HG03280 (cell line): ENCODE data around the gene CNPY3.

Experiments used
- ATAC-seq: cut with Tn5 transposase; IDR thresholded peaks from one replicate; pipeline ENCODE4 v1.9.1; 2021; ENCODE audit warnings: mild to moderate bottlenecking, moderate library complexity; ENCODE audit not compliant: unreplicated experiment

CNPY3 gene

DNA sequence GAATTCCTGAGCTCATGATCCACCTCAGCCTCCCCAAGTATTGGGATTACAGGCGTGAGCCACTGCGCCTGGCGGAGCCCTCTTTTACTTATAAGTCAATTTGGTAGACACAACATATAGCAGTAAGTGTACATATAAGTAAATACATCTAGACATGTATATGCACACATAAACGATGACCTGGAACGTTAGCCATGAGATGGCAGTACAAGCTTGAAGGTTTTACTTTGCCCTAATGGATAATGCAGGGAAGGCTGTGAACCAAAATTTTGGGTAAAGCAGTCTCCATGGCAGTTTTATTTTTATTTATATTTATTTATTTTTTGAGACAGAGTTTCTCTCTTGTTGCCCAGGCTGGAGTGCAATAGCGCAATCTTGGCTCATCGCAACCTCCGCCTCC, 28.8 kb downstream of the CNPY3 start:
- no peak for ATAC-seq

DNA sequence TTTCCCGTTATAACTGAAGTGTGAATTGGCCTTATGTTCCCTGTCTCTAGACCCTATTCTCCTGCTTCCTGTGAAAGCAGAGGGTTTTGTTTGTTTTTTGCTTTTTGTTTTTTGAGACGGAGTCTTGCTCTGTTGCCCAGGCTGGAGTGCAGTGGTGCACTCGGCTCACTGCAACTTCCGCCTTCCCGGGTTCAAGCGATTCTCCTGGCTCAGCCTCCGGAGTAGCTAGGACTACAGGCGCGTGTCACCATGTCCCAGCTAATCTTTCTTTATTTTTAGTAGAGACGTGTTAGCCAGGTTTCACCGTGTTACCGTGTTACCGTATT, 30.6 kb downstream of the CNPY3 start:
- ATAC-seq = no peak

DNA sequence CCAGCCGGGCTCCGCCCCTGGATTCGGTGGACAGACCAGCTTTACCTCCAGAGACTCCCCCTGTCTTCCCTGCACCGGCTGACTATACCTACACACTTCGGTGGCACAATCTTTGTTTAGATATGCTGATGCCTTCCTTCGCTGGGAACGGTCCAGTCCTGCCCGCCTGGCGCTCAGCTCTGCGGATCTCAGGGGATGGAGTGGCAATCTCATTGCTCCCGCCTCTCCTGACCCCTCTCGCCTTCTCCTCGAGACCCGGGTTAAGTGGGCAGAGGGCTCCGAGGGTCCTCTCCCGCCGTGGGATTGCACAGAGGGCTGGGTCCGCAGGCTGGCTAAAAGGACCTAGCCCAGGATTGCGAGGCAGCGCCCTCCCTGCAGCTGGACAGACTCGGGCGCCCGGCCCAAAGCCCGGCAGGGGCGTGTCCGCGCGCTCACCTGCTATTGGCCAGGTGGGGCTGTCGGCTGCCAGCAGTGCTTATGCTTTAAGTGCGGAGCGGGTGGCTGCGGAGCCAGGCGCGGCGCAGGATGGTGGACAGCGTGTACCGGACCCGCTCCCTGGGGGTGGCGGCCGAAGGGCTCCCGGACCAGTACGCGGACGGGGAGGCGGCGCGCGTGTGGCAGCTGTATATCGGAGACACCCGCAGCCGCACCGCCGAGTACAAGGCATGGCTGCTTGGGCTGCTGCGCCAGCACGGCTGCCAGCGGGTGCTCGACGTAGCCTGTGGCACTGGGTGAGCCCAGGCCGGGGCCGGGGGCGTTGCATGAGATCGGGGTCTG, 31.2 kb downstream of the CNPY3 start, which contains the start of gene GNMT:
Gene GNMT, plus strand, starts transcription at position 512 of the 777 bp plus-strand sequence. Its CDS starts 14 bp downstream, at position 526.
- no peak for ATAC-seq

DNA sequence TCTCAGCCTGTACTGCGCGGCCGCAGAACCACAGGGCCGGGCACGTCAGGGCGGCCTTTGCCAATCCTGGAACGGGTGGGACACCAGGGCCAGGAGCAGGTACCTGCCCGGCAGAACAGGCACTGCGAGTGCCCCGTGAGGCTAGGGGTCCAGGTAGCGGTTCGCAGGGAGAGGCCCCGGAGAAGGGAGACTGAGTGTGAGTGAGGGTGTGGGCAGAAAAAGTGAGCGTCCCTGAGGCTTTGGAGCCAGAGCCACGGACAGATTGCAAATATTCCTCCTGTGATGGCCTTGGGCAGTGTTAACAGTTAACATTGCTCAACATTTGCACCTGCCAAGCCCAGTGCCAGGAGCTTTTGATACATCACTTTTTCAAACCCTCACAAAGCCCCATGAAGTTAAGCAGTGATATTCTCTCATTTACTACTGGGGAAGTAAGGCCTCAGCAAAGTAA, 31.8 kb downstream of the CNPY3 start:
- ATAC-seq = no peak

DNA sequence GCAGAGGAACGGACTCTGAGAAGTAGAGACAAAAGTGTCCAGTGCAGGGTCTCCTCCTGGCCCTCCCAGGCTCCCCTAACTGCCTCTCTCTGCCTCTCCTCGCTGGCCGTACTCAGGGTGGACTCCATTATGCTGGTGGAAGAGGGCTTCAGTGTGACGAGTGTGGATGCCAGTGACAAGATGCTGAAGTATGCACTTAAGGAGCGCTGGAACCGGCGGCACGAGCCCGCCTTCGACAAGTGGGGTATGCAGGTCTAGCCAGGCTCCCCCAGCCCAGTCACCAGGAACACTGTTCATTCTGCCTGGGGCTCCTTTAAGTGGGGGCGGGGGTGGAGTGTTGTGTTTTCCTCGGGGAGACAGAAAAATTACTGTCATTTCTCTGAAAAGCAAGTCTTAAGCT, 32.8 kb downstream of the CNPY3 start:
- ATAC-seq = no peak

DNA sequence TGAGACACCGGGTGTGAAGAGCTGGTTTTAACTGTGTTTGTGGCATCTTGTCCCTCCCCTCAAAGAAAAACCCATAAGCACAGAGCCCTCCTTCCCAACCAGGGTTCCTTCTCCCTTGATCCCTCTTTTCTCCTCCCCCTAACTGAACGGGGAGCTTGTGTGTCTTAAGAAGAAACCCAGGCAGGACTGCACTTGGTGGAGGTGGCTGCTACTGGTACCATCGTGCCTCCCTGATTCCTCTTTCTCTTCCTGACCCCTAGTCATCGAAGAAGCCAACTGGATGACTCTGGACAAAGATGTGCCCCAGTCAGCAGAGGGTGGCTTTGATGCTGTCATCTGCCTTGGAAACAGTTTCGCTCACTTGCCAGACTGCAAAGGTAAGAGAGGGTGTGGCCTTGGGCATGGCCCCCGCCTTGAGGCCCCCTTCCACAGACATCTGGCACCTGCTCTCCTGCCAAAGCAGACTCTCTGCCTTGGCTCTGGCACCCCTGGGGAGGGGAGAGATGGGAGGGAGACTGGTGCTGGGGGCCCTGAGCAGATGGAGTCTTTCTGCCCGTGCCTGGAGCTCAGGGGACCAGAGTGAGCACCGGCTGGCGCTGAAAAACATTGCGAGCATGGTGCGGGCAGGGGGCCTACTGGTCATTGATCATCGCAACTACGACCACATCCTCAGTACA, 33.4 kb downstream of the CNPY3 start:
- ATAC-seq = no peak

DNA sequence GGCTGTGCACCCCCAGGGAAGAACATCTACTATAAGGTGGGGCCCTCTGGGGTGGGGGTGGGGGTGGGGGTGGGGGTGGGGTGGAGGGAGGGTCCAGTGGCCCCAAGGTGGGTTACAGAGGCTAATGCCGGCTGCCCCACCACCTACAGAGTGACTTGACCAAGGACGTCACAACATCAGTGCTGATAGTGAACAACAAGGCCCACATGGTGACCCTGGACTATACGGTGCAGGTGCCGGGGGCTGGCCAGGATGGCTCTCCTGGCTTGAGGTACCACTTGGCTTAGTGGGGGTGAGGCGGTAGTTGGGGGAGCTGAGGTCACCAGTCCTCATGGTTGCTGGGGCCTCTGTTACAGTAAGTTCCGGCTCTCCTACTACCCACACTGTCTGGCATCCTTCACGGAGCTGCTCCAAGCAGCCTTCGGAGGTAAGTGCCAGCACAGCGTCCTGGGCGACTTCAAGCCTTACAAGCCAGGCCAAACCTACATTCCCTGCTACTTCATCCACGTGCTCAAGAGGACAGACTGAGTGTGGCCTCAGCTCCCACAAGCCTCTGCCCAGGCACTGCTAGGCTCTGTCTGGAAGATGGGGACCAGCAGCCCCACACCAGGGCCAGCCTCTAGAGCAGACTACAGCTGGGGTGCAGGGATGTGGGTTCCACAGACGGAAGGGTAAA, 34.0 kb downstream of the CNPY3 start:
- no peak for ATAC-seq

DNA sequence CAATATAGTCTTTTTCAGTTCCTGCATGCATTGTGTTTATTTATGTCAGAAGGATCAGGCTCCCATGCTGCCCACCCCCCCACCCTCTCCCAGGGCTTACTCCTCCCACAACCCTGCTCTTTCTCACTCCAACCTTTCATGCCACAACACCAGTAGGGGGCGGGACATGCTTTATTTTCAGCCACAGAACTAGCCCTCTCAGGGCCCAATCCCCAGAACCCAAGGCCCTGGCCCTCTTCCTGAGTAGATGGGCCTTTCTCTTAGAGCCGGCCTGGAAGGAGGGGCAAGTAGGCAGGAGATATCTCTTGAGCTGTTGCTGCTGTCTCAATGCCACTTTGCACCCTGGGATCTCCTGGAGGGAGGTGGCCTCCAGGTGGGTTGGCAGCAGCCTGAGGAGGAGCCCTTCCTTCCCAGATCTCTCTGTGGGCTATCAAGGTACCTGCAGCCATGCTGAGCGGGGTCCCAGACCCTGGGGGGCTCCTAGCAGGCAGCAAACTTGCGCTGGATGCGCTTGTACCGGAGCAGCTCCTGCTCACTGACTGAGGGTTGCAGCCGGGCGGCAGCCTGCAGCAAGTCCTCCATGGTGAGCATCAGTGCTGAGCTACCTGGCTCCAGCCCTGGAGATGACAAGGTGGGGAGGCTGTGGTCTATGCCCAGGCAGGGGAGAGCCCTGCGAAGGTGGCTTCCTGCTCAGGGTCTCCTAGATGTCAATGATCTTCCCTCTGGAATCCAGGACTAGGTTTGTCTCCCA, 34.8 kb downstream of the CNPY3 start:
- no peak for ATAC-seq

DNA sequence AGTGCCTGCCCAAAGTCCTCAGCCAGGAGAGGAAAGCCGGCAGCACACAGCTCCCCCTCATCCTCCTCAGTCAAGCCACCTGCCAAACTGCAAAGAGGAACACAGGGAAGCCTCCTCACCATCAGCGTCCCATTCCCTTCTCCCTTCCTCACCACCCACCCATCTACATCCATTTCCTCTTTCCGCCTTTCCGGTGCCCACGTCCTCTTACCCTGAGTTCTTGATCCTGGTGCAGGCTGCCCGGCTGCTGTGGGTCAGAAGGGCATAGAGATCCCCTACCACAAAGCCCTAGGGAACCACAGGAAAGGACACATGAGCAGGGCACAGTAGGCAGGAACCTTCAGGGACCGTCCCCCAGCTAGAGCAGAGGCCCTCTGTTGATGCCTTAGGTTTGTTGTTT, 37.3 kb downstream of the CNPY3 start:
- no peak for ATAC-seq

DNA sequence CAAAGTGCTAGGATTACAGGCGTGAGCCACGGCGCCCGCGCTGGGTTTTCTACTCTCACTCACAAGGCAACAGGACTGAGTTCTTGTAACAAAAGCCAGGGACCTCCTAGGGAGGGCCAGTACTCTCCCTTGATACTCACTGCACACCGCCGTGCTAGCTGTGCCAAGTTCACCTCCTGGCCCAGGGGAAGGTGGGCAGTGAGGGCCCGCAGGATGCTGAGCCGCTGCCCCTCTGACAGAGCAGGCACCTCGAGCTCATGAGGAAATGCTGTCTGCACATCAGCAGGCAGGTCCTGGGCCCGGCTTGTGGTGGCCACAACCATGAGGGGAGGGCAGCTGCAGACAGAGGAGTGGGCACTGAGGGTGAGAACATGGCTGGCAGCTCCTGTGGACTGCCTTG, 37.9 kb downstream of the CNPY3 start:
- no peak for ATAC-seq

DNA sequence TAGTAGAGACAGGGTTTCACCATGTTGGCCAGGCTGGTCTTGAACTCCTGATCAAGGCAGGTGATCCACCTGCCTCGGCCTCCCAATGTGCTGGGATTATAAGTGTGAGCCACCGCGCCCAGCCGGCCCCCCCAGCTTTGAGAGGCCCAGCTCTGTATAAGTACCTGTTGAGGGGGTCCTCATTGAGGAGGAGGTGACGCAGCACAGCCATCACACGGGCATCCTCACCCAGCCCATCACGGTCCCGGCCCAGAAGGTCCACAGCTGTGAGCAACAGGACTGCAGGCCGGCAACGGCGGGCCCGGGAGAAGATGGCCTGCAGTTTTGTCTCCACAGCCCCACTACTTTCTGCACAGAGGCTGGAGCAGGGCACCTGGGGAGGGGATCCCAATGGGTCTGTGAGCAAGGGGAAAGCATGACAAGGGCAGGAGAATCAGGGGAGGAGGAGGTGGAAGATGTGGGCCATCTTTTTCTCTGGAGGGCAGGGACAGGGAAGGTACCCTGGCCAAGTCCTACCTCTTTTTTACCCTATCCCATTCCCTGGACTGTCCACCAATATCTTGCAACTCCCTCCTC, 38.9 kb downstream of the CNPY3 start:
- ATAC-seq = no peak

DNA sequence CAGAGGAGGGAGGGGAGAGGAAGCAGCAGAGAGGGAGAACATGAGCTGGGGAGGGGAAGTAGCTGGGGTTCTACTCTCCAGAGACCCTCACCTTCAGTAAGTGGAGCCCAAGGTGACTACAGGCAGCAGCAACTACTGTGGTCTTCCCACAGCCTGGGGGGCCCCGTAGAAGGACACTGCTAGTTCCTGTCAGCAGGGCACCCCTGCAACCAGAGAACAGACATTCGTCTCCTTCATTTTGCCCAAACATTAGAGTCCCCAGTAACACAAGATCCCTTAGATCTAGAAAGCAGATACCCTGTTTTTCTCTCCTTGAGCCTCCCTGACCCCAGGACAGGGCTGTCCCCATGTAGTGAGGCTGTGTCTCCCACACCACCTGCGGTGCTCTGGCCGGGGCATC, 39.5 kb downstream of the CNPY3 start:
- no peak for ATAC-seq

DNA sequence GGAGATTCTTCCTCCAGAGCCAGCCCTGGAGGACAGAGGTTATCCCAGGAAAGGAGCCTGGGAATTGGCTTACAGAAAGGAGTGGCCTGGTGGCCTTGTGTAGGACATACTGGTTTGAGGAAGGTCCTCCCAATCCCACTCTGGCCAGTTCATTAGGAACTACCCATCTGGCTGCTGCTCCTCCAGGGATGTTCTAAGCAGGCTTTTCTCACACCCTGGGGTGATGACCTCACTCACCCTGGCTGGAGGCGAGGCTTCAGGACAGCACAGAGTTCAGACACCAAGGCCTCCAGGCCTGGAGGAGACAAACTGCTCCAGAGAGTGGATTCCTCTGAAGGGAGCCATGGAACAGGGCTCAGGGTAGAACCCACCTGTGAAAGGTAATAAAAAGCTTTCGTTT, 40.2 kb downstream of the CNPY3 start:
- ATAC-seq = no peak

DNA sequence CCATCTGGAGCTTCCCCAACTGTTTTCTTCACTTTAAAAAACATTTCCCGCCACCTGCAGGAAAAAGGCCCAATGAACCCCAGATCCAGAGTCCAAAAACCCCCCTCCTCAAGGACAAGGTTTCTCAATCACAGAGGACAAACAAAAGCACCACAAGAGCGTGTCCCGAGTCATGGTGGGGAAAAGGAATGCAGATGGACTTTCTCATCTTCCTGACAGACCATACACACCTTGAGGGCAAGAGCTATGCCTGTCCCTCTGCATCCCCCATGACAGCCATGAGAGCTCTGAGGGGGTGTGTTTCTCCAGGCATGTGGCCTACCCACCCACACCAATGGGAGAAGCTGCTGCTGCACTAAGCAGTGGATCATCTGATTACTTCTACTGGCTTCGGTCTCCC, 40.7 kb downstream of the CNPY3 start:
- ATAC-seq = no peak

DNA sequence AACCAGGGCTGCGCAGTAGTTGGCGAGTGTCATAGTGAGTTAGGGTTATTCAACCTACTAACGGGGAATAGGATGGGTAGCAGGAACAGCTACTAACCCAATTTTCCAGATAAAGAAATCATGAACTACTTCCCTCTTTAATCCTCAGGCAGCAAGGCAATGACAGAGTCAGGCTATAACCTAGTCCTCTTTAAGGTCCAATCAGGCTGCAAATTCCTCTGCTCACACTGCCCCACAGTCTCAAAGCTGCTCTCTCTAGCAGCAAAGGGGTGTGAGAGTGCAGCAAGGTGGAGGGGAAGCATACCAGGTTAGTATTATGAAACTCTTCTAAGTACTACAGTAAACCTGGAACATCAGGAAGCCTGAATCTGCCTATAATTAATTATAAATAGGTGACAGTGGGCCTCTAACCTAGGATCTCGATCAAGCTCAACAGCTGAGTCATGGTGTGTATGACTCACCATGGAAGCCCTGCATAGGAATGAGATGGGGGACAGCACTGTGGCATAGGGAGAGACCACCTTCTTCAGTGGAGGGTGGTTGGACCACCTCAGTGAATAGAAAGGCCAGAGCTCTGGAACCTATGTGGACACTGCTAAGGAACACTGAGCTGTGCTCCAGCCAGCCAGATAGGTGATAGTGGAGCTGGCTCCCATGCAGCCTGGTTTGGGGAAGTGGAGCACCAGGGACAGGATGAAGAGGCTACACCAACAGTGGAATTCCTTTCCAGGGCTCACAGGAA, 41.8 kb downstream of the CNPY3 start:
- ATAC-seq = no peak

DNA sequence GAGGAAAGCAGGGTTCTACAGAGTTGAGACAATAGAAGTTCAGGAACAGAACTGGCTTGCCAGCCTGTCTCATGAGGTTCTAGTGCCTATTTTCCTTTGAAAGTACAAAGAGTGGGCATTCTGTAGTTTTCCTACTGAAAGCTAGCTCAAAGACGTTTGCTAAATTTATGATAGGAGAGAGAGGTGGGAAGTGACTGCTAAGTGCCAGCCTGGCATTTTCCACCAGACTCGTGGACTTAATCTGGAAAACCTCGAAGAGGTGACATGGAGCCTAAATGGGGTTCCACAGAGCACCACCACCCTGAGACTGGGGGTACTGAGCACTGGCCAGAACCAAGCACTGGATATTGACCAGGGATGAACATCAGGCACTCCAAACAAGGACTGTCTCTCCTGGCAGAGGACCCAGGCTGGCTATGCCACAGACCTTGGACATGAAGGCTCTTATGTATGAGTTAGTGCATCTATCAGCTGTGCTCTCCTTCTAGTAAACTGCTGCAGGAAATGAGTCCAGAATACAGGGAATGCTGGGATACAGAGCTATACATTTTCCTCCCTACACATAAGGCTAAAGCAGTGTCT, 42.6 kb downstream of the CNPY3 start:
- no peak for ATAC-seq

DNA sequence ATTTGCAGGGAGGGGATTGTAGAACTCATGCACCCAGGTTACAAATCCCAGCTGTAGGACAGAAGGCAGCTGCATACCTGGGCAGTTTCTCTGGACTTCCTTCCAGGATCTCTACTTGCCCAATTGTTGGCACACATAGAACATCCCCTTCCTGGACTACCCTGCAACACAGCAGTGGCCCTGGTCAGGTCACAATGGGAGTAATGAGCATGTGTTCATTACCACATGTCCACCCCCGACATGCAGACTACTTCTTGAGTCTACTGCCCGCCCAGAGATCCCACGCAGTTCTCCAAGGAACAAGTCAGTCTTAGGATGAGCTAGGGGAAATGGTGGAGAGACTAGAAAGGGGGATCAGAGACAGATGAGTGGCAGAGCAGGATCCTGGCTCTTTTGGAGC, 44.6 kb downstream of the CNPY3 start:
- no peak for ATAC-seq

DNA sequence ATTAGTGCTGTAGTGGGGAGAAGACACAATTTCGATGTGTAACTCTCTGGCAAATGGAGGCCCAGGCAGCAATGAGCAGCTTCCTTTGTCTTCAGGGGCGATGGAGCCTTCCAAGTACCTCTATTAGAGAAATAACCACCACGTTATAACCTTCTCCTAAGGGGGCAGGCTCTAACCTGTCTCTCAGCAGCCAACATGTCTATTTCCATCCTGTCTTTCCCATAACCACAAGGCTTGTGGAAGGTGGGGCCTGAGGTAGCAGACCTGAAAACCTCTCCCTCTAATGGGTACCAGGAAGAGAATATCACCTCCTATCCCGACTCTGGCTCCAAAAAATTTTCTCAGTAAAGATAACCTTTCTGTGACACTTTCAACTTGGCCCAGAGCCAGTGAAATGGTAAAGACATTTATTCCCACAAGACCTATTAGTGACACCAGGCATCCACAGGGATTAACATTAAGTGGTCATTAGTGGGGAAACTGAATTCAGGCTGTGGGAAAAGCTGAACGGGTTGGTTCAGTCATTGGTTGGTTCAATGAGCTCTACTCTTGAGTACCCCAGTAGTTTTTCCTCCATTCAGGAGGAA, 45.7 kb downstream of the CNPY3 start:
- no peak for ATAC-seq

DNA sequence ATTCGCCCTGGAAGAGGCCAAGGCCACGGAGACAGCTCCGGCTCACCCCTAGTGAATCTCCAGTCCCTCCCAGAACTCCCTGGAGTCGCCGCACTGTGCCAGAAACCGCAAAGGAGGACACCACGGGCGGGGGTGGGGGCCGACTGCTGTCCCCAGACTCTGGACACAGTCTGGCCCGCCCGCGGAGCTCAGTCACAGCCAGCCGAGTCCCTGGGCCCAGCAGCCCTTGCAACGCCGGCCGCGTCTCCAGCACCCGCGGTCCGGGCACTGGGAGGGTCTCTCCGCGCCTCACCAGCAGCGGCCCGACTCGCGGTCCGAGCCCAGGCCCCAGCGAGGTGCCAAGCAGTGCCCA, 49.2 kb downstream of the CNPY3 start:
- no peak for ATAC-seq
